DOHH2 (cell line): ENCODE measurements around the gene GTPBP3.
A peak's percentile ranks its signal among the peaks of the same experiment; 100 is the strongest.

Experiments
- H3F3A ChIP-seq: fragments of 200-600 bp; sonication (generic), shearing (Covaris generic); 2 replicates; pipeline ENCODE4 v1.6.0; 2016; ENCODE audit warnings: antibody characterized with exemption, mild to moderate bottlenecking; ENCODE audit not compliant: control insufficient read depth, insufficient read depth
- H3K27ac ChIP-seq: fragments of 200-600 bp; sonication (generic); 2 replicates; pipeline ENCODE4 v1.5.1; 2014; ENCODE audit warnings: low read depth, mild to moderate bottlenecking, low read length, moderate library complexity
- H3K27me3 ChIP-seq: fragments of 200-600 bp; sonication (generic); 2 replicates; pipeline ENCODE4 v1.6.1; 2014; ENCODE audit warnings: mild to moderate bottlenecking, low read length, mixed read lengths; ENCODE audit not compliant: control insufficient read depth
- H3K36me3 ChIP-seq: fragments of 200-600 bp; sonication (generic); 2 replicates; pipeline ENCODE4 v1.6.1; 2014; ENCODE audit warnings: mild to moderate bottlenecking, low read length, moderate library complexity, mixed read lengths; ENCODE audit not compliant: control insufficient read depth
- H3K4me1 ChIP-seq: fragments of 200-600 bp; sonication (generic); 2 replicates; pipeline ENCODE4 v1.6.1; 2014; ENCODE audit warnings: mild to moderate bottlenecking, low read length, mixed read lengths; ENCODE audit not compliant: control insufficient read depth
- H3K4me2 ChIP-seq: fragments of 200-600 bp; sonication (generic); 2 replicates; pipeline ENCODE4 v1.6.0; 2014; ENCODE audit warnings: mild to moderate bottlenecking, low read length, moderate library complexity
- H3K4me3 ChIP-seq: fragments of 200-600 bp; sonication (generic); 2 replicates; pipeline ENCODE4 v1.5.1; 2014; ENCODE audit warnings: mild to moderate bottlenecking, low read length, mixed read lengths
- H3K79me2 ChIP-seq: fragments of 200-600 bp; sonication (generic); 2 replicates; pipeline ENCODE4 v1.6.1; 2014; ENCODE audit warnings: mild to moderate bottlenecking, low read length, mixed read lengths; ENCODE audit not compliant: control insufficient read depth
- H3K9me2 ChIP-seq: fragments of 200-600 bp; sonication (generic); replicated peaks from 2 replicates; pipeline ENCODE4 v1.6.1; 2014; ENCODE audit warnings: mild to moderate bottlenecking, low read length, mixed read lengths; ENCODE audit not compliant: control insufficient read depth
- H3K9me3 ChIP-seq: fragments of 200-600 bp; sonication (generic); 2 replicates; pipeline ENCODE4 v1.6.1; 2014; ENCODE audit warnings: antibody characterized with exemption, low read length, mixed read lengths; ENCODE audit not compliant: control insufficient read depth, insufficient read depth
- H4K20me1 ChIP-seq: fragments of 200-600 bp; sonication (generic); 2 replicates; pipeline ENCODE4 v1.6.0; 2014; ENCODE audit warnings: low read depth, mild to moderate bottlenecking, antibody characterized with exemption, low read length, moderate library complexity; ENCODE audit not compliant: control insufficient read depth, insufficient read depth
- EZH2phosphoT487 ChIP-seq: fragments of 200-600 bp; sonication (generic); IDR thresholded peaks from 2 replicates; pipeline ENCODE4 v1.6.1; 2017; ENCODE audit warnings: borderline replicate concordance, mild to moderate bottlenecking, antibody characterized with exemption, low read length, moderate library complexity, mixed read lengths
- TF ChIP-seq, protein P1 (sequence below): fragments of 200-600 bp; sonication (generic); IDR thresholded peaks from one replicate; pipeline ENCODE4 v1.5.1; 2014; ENCODE audit warnings: antibody characterized with exemption, mild to moderate bottlenecking, low read depth, low read length; ENCODE audit not compliant: poor library complexity, severe bottlenecking

GTPBP3 gene

DNA sequence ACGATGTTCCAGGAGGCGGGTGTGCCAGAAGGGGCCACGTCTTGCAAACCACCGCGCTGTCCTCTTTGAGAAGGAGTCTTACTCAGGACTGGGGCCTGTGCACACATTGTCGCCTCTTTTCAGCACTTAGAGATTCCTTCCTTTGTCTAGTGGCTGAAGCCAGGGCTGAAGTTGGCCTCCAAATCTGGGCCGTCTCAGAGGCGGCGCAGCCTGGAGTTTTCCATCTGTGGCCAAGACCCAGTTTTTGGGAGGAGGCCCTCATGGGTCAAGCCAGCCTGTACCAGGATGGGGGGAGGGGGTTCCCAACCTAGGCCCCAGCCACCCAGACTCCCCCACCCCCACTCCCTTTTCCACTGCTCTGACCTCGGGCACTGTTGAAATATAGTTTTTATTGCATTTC lies 14.5 kb upstream of the GTPBP3 start:
- no peak overlapping the region for H3K4me2 ChIP-seq
- H3K36me3 ChIP-seq = peaks cover 31% of the 10 kb centered on the region; the same call in 1 of the 2 replicates

DNA sequence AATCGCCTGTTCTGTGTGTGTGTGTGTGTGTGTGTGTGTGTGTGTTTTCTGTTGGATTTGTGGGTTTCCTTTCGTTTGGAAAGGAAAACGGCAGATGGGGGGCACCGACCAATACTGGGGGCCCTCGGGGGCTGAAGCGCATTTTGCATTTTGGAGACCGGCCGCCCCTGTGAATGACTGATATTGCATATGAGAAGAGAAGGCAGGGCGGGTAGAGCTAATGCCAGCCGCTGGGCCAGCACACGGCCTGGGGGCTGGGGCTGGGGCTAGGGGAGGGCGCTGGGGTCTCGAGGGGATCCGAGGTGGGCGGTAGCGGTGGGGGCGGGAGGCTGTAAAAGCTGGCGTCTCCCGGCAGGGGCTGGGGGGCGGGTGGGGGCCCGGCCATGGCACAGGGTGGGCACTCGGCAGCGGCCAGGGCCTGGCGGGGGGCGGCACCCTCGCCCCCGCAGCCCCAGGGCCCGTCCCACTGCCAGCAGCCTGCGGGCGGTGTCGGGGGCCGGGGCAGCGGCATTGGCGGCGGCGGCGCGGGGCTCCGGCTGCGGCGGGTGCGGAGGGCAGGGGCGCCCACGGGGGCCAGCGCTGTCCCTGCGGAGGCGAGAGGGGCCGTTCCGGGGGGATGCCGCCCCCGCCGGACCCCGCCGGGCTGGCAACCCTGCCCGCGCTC lies 13.9 kb upstream of the GTPBP3 start:
- Histone ChIP-seq H3F3A (peaks cover 5% of the 10 kb centered on the region), H3K9me3 (no peaks in the 10 kb centered on the region), H3K36me3 (peaks cover 31% of the 10 kb centered on the region; the same call in 1 of the 2 replicates), H3K4me1 (peaks cover 16% of the 10 kb centered on the region), H4K20me1 (no peaks in the 10 kb centered on the region), H3K79me2 (no peaks in the 10 kb centered on the region), H3K4me3 (peak overlapping the region; percentile 28; the same call in 1 of the 2 replicates), H3K4me2 (peak overlapping the region; percentile 30; the same call in 1 of the 2 replicates), H3K9me2 (no peaks in the 10 kb centered on the region), H3K27me3 (no peaks in the 10 kb centered on the region), H3K27ac (no peak overlapping the region)
- no peak for TF ChIP-seq EZH2phosphoT487
- TF ChIP-seq, protein P1, sequence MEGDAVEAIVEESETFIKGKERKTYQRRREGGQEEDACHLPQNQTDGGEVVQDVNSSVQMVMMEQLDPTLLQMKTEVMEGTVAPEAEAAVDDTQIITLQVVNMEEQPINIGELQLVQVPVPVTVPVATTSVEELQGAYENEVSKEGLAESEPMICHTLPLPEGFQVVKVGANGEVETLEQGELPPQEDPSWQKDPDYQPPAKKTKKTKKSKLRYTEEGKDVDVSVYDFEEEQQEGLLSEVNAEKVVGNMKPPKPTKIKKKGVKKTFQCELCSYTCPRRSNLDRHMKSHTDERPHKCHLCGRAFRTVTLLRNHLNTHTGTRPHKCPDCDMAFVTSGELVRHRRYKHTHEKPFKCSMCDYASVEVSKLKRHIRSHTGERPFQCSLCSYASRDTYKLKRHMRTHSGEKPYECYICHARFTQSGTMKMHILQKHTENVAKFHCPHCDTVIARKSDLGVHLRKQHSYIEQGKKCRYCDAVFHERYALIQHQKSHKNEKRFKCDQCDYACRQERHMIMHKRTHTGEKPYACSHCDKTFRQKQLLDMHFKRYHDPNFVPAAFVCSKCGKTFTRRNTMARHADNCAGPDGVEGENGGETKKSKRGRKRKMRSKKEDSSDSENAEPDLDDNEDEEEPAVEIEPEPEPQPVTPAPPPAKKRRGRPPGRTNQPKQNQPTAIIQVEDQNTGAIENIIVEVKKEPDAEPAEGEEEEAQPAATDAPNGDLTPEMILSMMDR = no peak

More for the DNA sequence above, 14.5 kb upstream of the GTPBP3 start:
- Histone ChIP-seq H3K9me3 (no peaks in the 10 kb centered on the region), H3K9me2 (no peaks in the 10 kb centered on the region), H3K27ac (no peak overlapping the region), H3K27me3 (no peaks in the 10 kb centered on the region), H3K4me1 (peaks cover 11% of the 10 kb centered on the region), H3K79me2 (no peaks in the 10 kb centered on the region), H4K20me1 (no peaks in the 10 kb centered on the region), H3K4me3 (no peak overlapping the region), H3F3A (peaks cover 5% of the 10 kb centered on the region)
- TF ChIP-seq EZH2phosphoT487 = no peak
- TF ChIP-seq, protein P1 = no peak

DNA sequence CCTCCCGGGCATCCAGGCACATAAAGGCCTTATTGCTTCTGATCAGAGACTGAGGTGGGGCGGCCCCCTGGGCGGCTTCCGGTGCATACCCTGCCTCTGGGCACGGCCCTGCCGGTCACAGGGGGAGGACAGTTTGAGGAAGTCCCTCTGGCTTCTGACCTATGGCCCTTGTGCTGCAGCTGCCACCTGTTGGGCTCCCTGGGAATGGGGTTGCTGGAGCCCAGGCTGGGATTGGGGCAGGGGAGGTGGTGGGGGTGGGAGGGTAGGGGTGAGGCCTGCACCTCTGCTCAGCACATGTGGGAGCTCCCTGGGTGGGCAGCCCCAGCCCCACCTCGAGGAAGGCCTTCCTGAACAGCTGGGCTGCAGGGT lies 13.4 kb upstream of the GTPBP3 start:
- H3K9me3 ChIP-seq = no peaks in the 10 kb centered on the region
- H3K4me1 ChIP-seq = peaks cover 20% of the 10 kb centered on the region
- no peaks in the 10 kb centered on the region for H3K9me2 ChIP-seq
- H3F3A ChIP-seq = peaks cover 5% of the 10 kb centered on the region
- no peak overlapping the region for H3K27ac ChIP-seq
- peak overlapping the region; percentile 30; the same call in 1 of the 2 replicates for H3K4me2 ChIP-seq
- no peaks in the 10 kb centered on the region for H3K79me2 ChIP-seq
- peaks cover 29% of the 10 kb centered on the region; the same call in 1 of the 2 replicates for H3K36me3 ChIP-seq
- peak overlapping the region; percentile 28; the same call in 1 of the 2 replicates for H3K4me3 ChIP-seq
- TF ChIP-seq, protein P1 = no peak
- no peak for TF ChIP-seq EZH2phosphoT487
- peaks cover 1% of the 10 kb centered on the region for H3K27me3 ChIP-seq
- H4K20me1 ChIP-seq = no peaks in the 10 kb centered on the region
